Prostate gland (tissue), 2 donors: ENCODE measurements around the gene HTR6. TPM values are rescaled to one million over a fixed set of nuclear protein-coding genes. Genes with fewer than 3 reads are reported as not detected.

Experiments used
- DNase-seq: peaks from one replicate; pipeline ENCODE4 v3.0.0-alpha.2; 2019; ENCODE audit warnings: low spot score
- H3K27ac ChIP-seq, 2 donors: fragments of 200-600 bp; sonication (generic); 2 replicates each; pipeline ENCODE4 v1.5.1; 2017 to 2019
- H3K27me3 ChIP-seq: fragments of 200-600 bp; sonication (generic); replicated peaks from 2 replicates; pipeline ENCODE4 v1.5.1; 2019; ENCODE audit not compliant: insufficient read depth
- H3K36me3 ChIP-seq, 2 donors: fragments of 200-600 bp; sonication (generic); 1 replicate in 1 of 2; 2 replicates in 1 of 2; pipeline versions ENCODE4 v1.5.1 to v1.8.1; 2017 to 2019
- H3K4me1 ChIP-seq: fragments of 200-600 bp; sonication (generic); replicated peaks from 2 replicates; pipeline ENCODE4 v1.5.1; 2019
- H3K4me3 ChIP-seq, 2 donors: fragments of 200-600 bp; sonication (generic); 2 replicates each; pipeline ENCODE4 v1.5.1; 2017 to 2019
- H3K9me3 ChIP-seq: fragments of 200-600 bp; sonication (generic); 2 replicates; pipeline ENCODE4 v1.5.1; 2017
- CTCF ChIP-seq, 4 experiments: fragments of 200-600 bp in 2 of 4; fragments of 450-650 bp in 2 of 4; sonication (generic) in 2 of 4; IDR thresholded peaks; 1 replicate in 3 of 4; 2 replicates in 1 of 4; pipeline ENCODE4 v1.5.1; 2016 to 2019; ENCODE audit warnings: antibody characterized with exemption in 4 of 4, mild to moderate bottlenecking in 2 of 4, moderate library complexity in 2 of 4
- POLR2A ChIP-seq: fragments of 450-650 bp; IDR thresholded peaks from one replicate; pipeline ENCODE4 v1.6.1; 2016; ENCODE audit warnings: antibody characterized with exemption, mild to moderate bottlenecking
- POLR2AphosphoS5 ChIP-seq: sonication (generic); formaldehyde crosslinking; IDR thresholded peaks from one replicate; pipeline ENCODE4 v1.6.1; 2017; ENCODE audit warnings: antibody characterized with exemption
- WGBS: methylation state at CpG from one replicate; pipeline ENCODE4 v1.1.5; 2018; 5-methylcytosine and 5-hydroxymethylcytosine counted together
- intact Hi-C: fragments of 100-400 bp; cut with DNase I; formaldehyde crosslinking; loops from one replicate; pipeline ENCODE4 v1.14.2; 2022
- total RNA-seq, 2 donors: library from RNA; depleted of rRNA; stranded (reverse); fragments of >200 nt; gene quantifications; one replicate each; pipeline ENCODE4 v1.1.0, GENCODE V29; 2016

HTR6 gene
- total RNA-seq, 2 donors from 2014 or later = not detected

- Histone ChIP-seq H3K36me3 (peaks cover under 1 to 3% of the 10 kb centered on the region in 2 donors), H3K9me3 (no peaks in the 10 kb centered on the region), H3K27ac (no peak overlapping the region), H3K27me3 (peaks cover 12% of the 10 kb centered on the region), H3K4me3 (no peak overlapping the region), H3K4me1 (no peaks in the 10 kb centered on the region)
- no peak for DNase-seq
- TF ChIP-seq POLR2AphosphoS5 (no peak), CTCF (IDR thresholded peaks at IDR 0.05) (peak; percentile 58 to 87 (median 64))
- 8% methylated on average over 9 of the region's 9 CpGs for WGBS
- intact Hi-C loops = loop anchor here (5.0 kb wide), 1 partner anchor 41 kb away; no protein-coding TSS in a partner anchor
Measured at GRCh38 chr1:19661721-19662228, 2.9 kb upstream of the HTR6 start.

- intact Hi-C loops = loop anchor here (5.0 kb wide), 1 partner anchor 40 kb away; no protein-coding TSS in a partner anchor
- Histone ChIP-seq H3K4me1 (no peaks in the 10 kb centered on the region), H3K27me3 (peaks cover 12% of the 10 kb centered on the region), H3K4me3 (no peak overlapping the region), H3K27ac (no peak overlapping the region), H3K36me3 (no peaks in the 10 kb centered on the region), H3K9me3 (no peaks in the 10 kb centered on the region)
- 53% methylated on average over 3 of the region's 3 CpGs for WGBS
- no peak for DNase-seq
- TF ChIP-seq POLR2A = no peak
- no peak for TF ChIP-seq POLR2AphosphoS5
- no peak for TF ChIP-seq CTCF (IDR thresholded peaks at IDR 0.05)
Measured at GRCh38 chr1:19662313-19662712, 2.4 kb upstream of the HTR6 start.

- Histone ChIP-seq H3K27ac (no peak overlapping the region), H3K36me3 (no peaks in the 10 kb centered on the region), H3K4me3 (peak overlapping the region; percentile 10 to 32), H3K27me3 (peaks cover 12% of the 10 kb centered on the region), H3K4me1 (no peaks in the 10 kb centered on the region), H3K9me3 (no peaks in the 10 kb centered on the region)
- TF ChIP-seq POLR2AphosphoS5 = no peak
- 2% methylated on average over 23 of the region's 23 CpGs for WGBS
- intact Hi-C loops = no loop called here
- DNase-seq = no peak
Measured at GRCh38 chr1:19665186-19665495, 466 bp downstream of the HTR6 start.

GRCh38 chr1:19665496-19666465, 1.1 kb downstream of the HTR6 start:
- Histone ChIP-seq H3K27ac (no peak overlapping the region), H3K4me3 (no peak overlapping the region), H3K9me3 (no peaks in the 10 kb centered on the region), H3K36me3 (no peaks in the 10 kb centered on the region), H3K27me3 (peaks cover 12% of the 10 kb centered on the region), H3K4me1 (no peaks in the 10 kb centered on the region)
- no peak for DNase-seq
- TF ChIP-seq POLR2A (no peak), CTCF (IDR thresholded peaks at IDR 0.05) (no peak), POLR2AphosphoS5 (no peak)
- intact Hi-C loops = no loop called here
- WGBS = 20% methylated on average over 71 of the region's 84 CpGs

GRCh38 chr1:19668888-19669287, 4.2 kb downstream of the HTR6 start:
- Histone ChIP-seq H3K27me3 (peaks cover 10% of the 10 kb centered on the region), H3K4me1 (no peaks in the 10 kb centered on the region), H3K9me3 (no peaks in the 10 kb centered on the region), H3K36me3 (no peaks in the 10 kb centered on the region), H3K4me3 (no peak overlapping the region), H3K27ac (no peak overlapping the region)
- DNase-seq = no peak
- intact Hi-C loops = no loop called here
- 77% methylated on average over 8 of the region's 8 CpGs for WGBS
- TF ChIP-seq POLR2AphosphoS5 (no peak), POLR2A (no peak), CTCF (IDR thresholded peaks at IDR 0.05) (no peak)
